Activated CD4-positive, alpha-beta T cell treated with anti-CD3 and anti-CD28 coated beads, Interleukin-2, amount 50 U/mL, for 16 hours (primary cell): Measurements from ENCODE around the gene CEP63.

Experiments used
- DNase-seq: peaks from one replicate; pipeline ENCODE4 v3.0.0-alpha.2; 2020

Gene CEP63

GRCh38 chr3:134471521-134472193, 14.2 kb upstream of the CEP63 start:
- DNase-seq = no peak

- no peak for DNase-seq
These were observed 13.0 kb upstream of the CEP63 start for GRCh38 chr3:134472831-134473230.

GRCh38 chr3:134473868-134474546, 11.8 kb upstream of the CEP63 start:
- DNase-seq = peak; percentile 79

GRCh38 chr3:134474956-134475355, 10.9 kb upstream of the CEP63 start:
- no peak for DNase-seq

- DNase-seq = no peak
These were observed 9.6 kb upstream of the CEP63 start for GRCh38 chr3:134476306-134476705.

- DNase-seq = no peak
These were observed 8.9 kb upstream of the CEP63 start for GRCh38 chr3:134477002-134477401.

- DNase-seq = no peak
These were observed 7.9 kb upstream of the CEP63 start for GRCh38 chr3:134477938-134478337.

- DNase-seq = no peak
These were observed 5.3 kb upstream of the CEP63 start for GRCh38 chr3:134480546-134480945.

- DNase-seq = no peak
These were observed 4.7 kb upstream of the CEP63 start for GRCh38 chr3:134481166-134481565.

GRCh38 chr3:134482622-134483021, 3.2 kb upstream of the CEP63 start:
- no peak for DNase-seq

GRCh38 chr3:134483195-134483900, 2.5 kb upstream of the CEP63 start:
- no peak for DNase-seq

- peak; percentile 25 for DNase-seq
These were observed 661 bp upstream of the CEP63 start for GRCh38 chr3:134485075-134485717.

GRCh38 chr3:134486577-134487041, 752 bp downstream of the CEP63 start:
- peak; percentile 25 for DNase-seq

GRCh38 chr3:134487406-134487805, 1.5 kb downstream of the CEP63 start:
- DNase-seq = peak; percentile 11

GRCh38 chr3:134494495-134494894, 8.6 kb downstream of the CEP63 start:
- DNase-seq = no peak

GRCh38 chr3:134495980-134496379, 10.1 kb downstream of the CEP63 start:
- no peak for DNase-seq

GRCh38 chr3:134496471-134497071, 10.7 kb downstream of the CEP63 start:
- DNase-seq = peak; percentile 44

GRCh38 chr3:134503266-134503665, 17.4 kb downstream of the CEP63 start:
- no peak for DNase-seq

GRCh38 chr3:134504132-134504531, 18.3 kb downstream of the CEP63 start:
- DNase-seq = no peak

- DNase-seq = no peak
These were observed 19.6 kb downstream of the CEP63 start for GRCh38 chr3:134505485-134505884.

- DNase-seq = no peak
These were observed 25.6 kb downstream of the CEP63 start for GRCh38 chr3:134511500-134511899.

GRCh38 chr3:134516905-134517304, 31.0 kb downstream of the CEP63 start:
- no peak for DNase-seq

- no peak for DNase-seq
These were observed 31.9 kb downstream of the CEP63 start for GRCh38 chr3:134517791-134518190.
